ENCODE data around the gene ATXN1.
"Not testable (repeated sequence)": the region's sequence is repeated elsewhere in the genome, so short reads cannot be mapped to it uniquely, and the experiment has no call there.

Gene ATXN1

GRCh38 chr6:16718356-16718755 is 42.9 kb downstream of the ATXN1 start:
- DNase-seq: no peak

- no peak for DNase-seq
Observed at GRCh38 chr6:16717275-16717942, 43.9 kb downstream of the ATXN1 start.

- no peak for DNase-seq
Observed at GRCh38 chr6:16716321-16716858, 44.9 kb downstream of the ATXN1 start.

DNA sequence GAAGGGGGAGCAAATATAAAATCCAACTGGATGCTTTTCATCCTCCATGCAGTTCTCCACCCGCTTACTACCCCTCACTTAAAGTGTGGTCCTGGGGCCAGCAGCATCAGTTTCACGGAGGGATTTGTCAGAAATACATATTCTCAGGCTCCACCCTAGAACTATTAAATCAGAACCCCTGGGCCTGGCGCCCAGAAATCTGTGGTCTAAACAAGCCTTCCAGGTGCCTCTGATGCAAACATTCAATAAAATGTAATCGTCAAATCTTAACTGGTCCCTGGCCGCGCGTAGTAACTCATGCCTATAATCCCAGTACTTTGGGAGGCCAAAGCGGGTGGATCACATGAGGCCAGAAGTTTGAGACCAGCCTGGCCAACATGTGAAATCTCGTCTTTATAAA is 47.7 kb downstream of the ATXN1 start:
- DNase-seq: no peak

DNA sequence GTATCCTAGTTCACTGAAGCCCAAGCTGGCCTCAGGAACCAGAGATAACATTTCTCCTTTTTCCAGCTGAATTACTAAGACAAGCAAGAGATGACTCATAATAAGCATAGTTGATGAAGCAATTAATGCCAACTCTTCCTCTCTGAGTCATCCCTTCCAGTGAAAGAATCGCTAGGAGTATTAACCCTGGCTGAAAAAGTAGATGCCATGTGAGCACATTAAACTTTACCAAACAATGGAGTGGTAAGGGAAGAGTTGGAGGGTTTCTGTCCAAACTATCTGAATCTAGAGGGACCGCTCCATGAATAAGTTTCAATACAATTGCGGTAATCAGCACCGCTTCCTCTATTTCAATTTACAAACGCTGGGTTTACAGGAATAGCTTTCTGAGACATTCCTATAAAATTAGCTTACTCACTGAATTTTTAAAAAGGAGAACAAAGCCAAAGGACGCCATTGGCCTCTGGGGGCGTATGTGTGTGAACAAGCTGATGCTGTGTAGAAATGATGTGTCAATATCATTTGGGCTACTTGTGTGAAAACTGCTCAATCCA is 48.3 kb downstream of the ATXN1 start:
- DNase-seq: peak; percentile 65 to 66

DNA sequence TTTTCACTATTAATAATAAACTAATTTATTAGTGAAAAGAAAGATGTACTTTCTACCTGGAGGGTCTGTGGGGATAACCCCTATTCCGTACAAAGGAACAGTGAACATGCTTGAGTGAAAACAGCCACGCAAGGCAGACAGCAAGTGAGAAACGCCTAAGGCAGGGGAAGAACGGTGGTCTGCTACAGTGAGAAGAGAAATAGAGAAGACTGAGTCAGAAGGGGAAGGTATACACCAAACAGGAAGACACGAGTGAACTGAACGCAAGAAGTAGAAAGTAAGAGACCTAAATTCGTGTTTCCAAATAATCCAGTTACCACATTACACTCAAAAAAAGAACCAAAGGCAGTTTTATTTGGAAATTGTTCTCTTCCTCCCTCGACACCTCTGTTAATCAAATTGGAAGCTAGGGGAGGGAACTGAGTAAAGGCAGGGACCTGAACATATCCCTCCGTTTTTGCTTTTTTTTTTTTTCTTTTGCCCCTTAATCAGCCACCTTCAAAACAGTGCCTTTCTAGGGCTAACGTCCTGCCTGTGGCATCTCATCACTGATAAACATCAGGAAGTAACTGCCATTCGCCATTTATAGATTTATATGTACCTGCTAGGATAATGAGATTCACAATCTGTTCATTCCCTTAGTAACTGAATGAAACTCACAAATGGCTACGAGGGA is 48.9 kb downstream of the ATXN1 start:
- peak in 1 of 2 donors; percentile 57 for DNase-seq

DNA sequence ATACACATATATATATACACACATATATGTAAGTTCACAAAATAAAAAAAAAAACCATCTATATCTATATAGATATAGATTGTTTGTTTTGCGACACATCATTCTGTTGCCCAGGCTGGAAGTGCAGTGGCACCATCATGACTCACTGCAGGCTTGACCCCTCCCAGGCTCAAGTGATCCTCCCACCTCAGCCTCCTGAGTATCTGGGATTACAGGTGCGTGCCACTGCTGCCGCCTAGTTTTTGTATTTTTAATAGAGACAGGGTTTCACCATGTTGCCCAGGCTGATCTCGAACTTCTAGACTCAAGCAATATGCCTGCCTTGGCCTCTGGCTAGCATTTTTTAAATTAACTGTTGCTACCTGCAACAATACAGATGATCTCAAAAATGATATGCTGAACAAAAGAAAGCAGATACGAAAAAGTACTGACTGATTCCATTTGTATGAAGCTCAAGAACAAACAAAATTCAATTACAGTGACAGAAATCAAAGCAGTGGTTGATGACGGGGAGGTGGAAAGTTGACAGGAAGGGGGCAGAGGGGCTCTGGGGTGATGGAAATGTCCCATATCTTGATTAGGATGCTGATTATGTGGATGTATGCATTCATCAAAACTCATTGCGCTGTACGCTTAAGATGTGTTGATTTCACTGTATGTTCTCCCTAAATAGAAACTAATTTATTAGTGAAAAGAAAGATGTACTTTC is 49.6 kb downstream of the ATXN1 start:
- peak; percentile 70 to 85 for DNase-seq

DNA sequence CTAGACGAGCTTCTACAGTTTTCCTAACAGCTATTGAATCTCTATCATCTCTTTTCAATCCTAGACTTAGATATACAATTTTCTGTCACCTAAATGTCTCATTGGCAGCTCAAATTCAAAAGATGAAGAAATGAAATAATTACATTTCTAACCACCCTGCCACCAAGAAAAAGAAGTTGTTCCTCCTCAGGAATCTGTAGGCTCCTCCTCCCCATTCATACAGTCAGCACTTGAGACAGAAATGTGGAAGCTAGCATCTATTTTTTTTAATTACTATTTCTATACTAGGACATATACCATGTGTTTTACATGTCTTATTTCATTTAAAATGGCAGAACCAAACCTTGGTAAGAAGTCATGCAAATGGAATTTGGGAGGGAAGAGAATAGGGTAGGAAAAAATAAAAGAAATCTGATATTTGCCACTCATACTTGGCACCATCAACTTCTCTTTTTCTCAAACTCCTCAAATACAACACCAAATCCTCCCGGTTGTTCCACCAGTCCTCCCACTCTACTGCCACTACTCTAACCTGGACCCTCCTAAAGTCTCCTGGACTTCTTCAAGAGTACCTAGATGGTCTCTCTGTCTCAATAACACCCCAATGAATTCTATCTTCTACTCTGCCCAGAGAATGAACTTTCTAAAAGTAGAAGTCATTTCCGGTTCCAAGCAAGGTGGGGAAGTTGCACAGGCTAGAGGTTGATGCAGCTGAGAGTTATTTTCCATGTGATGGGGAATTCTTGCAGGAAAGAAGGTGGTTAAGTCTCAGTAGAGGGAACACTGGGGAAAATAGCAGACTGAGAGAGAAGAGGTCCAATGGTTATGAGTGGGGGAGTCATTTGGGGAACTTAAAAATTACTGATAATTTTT is 54.1 kb downstream of the ATXN1 start:
- no peak for DNase-seq

DNA sequence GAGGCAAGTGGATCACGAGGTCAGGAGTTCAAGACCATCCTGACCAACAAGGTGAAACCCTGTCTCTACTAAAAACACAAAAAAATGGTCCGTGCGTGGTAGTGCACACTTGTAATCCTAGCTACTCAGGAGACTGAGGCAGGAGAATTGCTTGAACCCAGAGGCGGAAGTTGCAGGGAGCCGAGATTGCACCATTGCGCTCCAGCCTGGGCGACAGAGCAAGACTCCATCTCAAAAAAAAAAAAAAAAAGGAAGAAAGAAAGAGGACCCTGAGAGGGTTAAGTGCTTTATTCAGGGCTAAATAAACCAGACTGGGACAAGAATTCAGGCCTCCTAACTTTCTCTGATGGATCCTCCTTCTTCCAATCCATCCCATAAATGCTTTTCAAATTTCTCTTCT is 54.8 kb downstream of the ATXN1 start:
- DNase-seq: not testable (repeated sequence)

DNA sequence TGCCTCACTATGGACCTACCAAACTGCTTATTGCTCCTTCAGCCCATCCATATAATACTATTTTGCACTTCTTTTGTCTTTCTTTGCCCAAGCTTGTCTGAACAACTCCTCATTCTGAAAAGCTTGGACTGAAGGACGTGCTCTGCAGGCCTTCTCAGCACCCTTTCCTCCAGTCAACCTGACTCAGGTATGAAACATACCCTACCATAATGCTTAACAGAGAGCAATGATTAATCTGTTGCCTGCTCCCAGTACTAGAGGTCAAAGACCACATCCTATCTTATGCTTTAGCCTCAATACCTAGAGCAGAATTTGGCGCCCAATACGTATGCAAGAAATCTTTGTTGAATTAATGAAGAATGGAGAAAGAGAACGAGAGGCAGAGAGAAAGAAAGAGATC is 55.2 kb downstream of the ATXN1 start:
- no peak for DNase-seq

DNA sequence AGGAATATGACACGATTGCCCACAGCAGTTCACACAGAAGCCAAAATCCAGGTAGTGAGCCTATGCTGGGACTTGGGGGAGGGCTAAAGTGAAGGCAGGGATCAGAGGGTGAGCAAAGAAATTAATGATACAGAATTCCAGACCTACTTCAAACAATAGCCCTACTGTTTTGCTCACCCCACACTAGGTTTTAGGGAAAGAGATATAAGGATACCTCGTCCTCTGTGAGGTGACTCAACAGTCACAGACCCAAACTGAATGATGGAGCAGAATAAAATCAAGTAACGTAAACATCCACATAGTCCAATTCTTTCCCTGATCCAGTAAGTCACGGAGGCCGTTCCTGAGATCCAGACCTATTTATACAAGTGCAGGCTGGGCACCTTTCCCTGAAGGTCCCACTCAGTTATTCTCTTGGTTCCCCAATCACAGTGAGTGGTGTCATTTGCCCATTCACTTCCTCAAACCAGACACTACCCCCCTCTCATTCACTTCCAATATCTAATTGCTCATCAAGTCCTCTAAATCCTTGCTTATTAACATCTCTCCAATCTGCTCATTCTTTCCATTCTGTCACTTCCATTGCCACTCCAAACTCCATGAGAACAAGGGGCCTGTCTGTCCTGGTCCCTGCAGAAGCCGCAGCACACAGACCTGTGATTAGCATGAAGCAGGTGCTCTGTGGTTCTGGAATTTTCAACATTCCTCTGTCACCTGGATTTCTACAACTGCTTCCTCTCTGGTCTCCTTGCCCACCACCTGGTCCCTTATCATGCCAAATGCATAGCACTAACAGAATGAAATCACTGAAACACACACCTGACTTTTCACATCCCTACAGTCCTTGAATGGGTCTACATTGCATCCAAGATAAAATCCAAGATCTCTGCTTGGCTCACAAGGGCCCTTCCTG is 55.9 kb downstream of the ATXN1 start:
- no peak for DNase-seq

- no peak for DNase-seq
Observed at GRCh38 chr6:16704401-16705045, 56.7 kb downstream of the ATXN1 start.

DNA sequence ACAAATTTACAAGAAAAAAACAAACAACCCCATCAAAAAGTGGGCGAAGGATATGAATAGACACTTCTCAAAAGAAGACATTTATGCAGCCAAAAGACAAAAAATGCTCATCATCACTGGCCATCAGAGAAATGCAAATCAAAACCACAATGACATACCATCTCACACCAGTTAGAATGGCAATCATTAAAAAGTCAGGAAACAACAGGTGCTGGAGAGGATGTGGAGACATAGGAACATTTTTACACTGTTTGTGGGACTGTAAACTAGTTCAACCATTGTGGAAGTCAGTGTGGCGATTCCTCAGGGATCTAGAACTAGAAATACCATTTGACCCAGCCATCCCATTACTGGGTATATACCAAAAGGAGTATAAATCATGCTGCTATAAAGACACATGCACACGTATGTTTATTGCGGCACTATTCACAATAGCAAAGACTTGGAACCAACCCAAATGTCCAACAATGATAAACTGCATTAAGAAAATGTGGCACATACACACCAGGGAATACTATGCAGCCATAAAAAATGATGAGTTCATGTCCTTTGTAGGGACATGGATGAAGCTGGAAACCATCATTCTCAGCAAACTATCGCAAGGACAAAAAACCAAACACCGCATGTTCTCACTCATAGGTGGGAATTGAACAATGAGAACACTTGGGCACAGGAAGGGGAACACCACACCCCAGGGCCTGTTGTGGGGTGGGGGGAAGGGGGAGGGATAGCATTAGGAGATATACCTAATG is 58.5 kb downstream of the ATXN1 start:
- not testable (repeated sequence) for DNase-seq

GRCh38 chr6:16700916-16701234 is 60.4 kb downstream of the ATXN1 start:
- DNase-seq: peak in 1 of 2 donors; percentile 54

GRCh38 chr6:16700202-16700915 is 60.9 kb downstream of the ATXN1 start:
- DNase-seq: peak in 1 of 2 donors; percentile 71

DNA sequence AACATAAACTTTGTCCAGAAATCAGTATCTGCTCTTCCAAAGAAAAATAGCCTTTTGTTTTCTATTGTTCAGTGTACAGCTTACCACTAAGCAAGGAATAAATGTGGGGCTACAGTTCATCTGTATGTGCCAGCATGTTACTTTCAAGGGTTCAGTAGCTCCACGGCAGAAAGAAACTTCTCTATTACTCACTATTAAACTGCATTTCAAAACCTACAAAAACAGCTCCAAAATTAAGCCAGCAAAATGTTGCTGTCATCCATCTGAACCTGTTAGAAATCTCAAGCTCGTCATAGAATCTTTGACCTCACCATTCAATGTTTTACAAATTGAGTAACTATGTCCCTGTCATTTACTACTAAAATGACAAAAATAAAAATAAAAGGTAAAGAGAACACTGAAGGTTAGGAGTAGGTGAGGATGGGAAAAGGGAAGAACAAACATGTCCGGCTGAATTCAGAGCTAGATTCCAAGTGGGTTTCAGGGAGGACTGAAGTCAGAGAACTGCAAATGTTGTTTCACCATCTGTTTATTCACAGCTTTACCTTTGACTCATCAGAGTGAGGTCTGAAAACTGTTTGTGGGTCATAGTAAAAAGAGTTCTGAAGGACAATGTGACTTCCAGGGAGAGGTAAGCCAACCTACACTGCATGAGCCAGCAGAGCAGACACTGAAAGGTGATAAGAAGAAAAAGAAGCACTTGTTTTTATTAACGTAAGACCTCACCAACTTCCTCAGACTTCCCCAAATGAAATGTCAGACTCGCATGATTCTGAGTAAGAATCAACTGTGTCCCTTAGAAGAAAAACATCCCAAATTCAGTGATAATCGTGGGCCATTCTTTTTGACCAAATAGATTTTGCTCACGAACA is 62.0 kb downstream of the ATXN1 start:
- DNase-seq: peak in 1 of 2 donors; percentile 67

DNA sequence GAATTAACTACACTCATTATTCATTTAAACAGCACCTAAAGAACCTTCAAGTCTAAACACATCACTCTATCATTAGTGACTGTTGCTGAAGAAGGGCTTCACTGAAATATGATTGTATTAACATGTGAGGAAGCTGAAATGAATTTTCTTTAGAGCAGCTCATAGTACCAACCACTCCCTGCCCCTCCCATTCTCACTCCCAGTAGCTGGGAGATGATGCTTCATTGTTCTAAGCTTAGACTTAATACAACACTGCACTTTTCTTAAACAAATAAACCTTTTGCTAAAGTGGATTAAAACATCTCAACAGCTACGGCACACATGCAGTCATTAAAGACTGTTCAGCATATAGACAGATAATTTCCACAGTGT is 63.1 kb downstream of the ATXN1 start:
- DNase-seq: no peak

DNA sequence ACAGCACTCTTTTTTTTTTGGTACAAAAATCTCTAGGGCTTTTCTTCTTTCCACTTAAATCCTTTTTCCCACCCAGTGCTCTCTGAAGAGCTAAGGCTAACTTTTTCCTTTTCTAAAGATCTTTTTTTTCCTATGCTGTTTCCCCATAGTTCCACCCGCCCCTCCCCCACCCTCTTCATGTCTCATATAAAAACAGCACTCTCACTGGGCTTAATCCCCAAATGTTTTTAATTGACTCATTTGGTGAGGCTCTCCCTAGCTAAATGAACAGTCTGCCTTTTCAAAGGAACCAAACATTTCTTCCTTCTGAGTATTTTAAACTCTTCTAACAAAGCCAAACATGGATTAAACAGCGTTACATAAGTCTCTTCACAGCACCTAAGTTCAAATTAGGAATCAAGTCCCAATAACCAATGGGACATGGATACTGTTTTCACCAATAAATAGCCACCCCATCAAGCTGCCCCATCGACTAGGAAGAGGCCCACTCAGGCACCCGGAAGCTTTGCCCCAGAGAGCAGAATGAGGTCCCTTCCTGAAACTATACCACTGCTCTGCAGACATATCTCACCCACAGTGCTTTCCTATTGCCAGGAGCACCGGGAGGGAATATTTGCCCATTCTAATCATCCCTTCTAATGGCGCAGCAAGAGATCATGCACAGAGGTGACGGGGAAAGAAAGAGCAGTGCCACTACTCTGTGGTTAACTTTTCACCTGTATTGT is 63.7 kb downstream of the ATXN1 start:
- no peak for DNase-seq

Measured in CD4-positive, alpha-beta T cell treated with Interferon alpha-2 for 1 hour (primary cell).